K562 (cell line): ENCODE measurements around the gene NUDT22. TPM values are rescaled to one million over a fixed set of nuclear protein-coding genes. Genes with fewer than 3 reads are reported as not detected.

Experiments
- ATAC-seq: fragments of 200-7000 bp; cut with Tn5 transposase; 3 replicates; pipeline ENCODE4 v1.9.1; 2020; ENCODE audit warnings: moderate library complexity
- BruUV-seq: library from RNA; stranded (reverse); fragments of 400-500 nt; replicated peaks from 2 replicates; lab custom pipeline; 2021; lab: Mats Ljungman, UMichigan
- CTCF ChIA-PET: fragments of 300-600 bp; formaldehyde crosslinking; extraction: SDS; loops from one replicate; lab custom pipeline; 2021; ENCODE audit warnings: low intra/inter-chr PET ratio; lab: Yijun Ruan, JAX
- POLR2A ChIA-PET: fragments of 300-600, 350-650 bp; sonication (Branson Sonifier 250); formaldehyde crosslinking; extraction: SDS; loops from one replicate; lab custom pipeline; 2021; ENCODE audit warnings: antibody characterized with exemption, inconsistent platforms; lab: Yijun Ruan, JAX
- DNase-seq, 4 experiments: peaks; one replicate each; pipeline versions ENCODE4 v3.0.0 to v3.0.0-alpha.2; 2011 to 2018; ENCODE audit warnings: low spot score in 3 of 4, mixed read lengths in 3 of 4; ENCODE audit errors: extremely low read depth in 1 of 4
- FAIRE-seq: peaks from 2 replicates; lab custom pipeline; 2011; peaks lifted over from hg19 to GRCh38; lab: Jason Lieb, UNC
- H2AFZ ChIP-seq: 2 replicates; pipeline ENCODE4 v1.6.0; 2011; ENCODE audit warnings: low read depth, low read length, control low read depth, inconsistent platforms
- H3K27ac ChIP-seq: fragments of 200-600 bp; 3 replicates; pipeline ENCODE4 v1.8.0; 2011; ENCODE audit warnings: low read depth, mild to moderate bottlenecking, control low read depth, inconsistent platforms, low read length, moderate library complexity, mixed read lengths; ENCODE audit errors: extremely low read depth
- H3K27me3 ChIP-seq, 2 experiments: fragments of 300-600 bp in 1 of 2; 2 replicates in 1 of 2; 3 replicates in 1 of 2; pipeline versions ENCODE4 v1.6.0 to v1.8.0; 2011; ENCODE audit warnings: inconsistent platforms in 2 of 2, low read length in 2 of 2, mild to moderate bottlenecking in 1 of 2, mixed read lengths in 1 of 2, moderate library complexity in 1 of 2; ENCODE audit not compliant: control insufficient read depth in 2 of 2, insufficient read depth in 2 of 2
- H3K36me3 ChIP-seq: fragments of 300-600 bp; 3 replicates; pipeline ENCODE4 v1.8.0; 2011; ENCODE audit warnings: mild to moderate bottlenecking, low read length, inconsistent platforms; ENCODE audit not compliant: control insufficient read depth, insufficient read depth
- H3K4me1 ChIP-seq, 2 experiments: fragments of 200-600 bp in 1 of 2; replicated peaks in 1 of 2; 2 replicates in 1 of 2; 3 replicates in 1 of 2; pipeline versions ENCODE4 v1.5.1 to v1.8.0; 2011; ENCODE audit warnings: inconsistent platforms in 2 of 2, low read length in 2 of 2, mild to moderate bottlenecking in 1 of 2, mixed read lengths in 1 of 2, moderate library complexity in 1 of 2; ENCODE audit not compliant: control insufficient read depth in 2 of 2, insufficient read depth in 2 of 2
- H3K4me2 ChIP-seq: 2 replicates; pipeline ENCODE4 v1.6.1; 2011; ENCODE audit warnings: low read length, control low read depth, inconsistent platforms, mixed read lengths; ENCODE audit not compliant: insufficient read depth
- H3K4me3 ChIP-seq: fragments of 200-600 bp; sonication (generic), shearing (Covaris generic); 2 replicates; pipeline ENCODE4 v1.5.1; 2016; ENCODE audit warnings: control low read depth, inconsistent platforms
- H3K79me2 ChIP-seq: fragments of 200-600 bp; 3 replicates; pipeline ENCODE4 v1.8.0; 2011; ENCODE audit warnings: low read length, inconsistent platforms; ENCODE audit not compliant: control insufficient read depth, insufficient read depth
- H3K9ac ChIP-seq, 2 experiments: 2 replicates each; pipeline versions ENCODE4 v1.6.0 to v1.6.1; 2011; ENCODE audit warnings: low read depth in 2 of 2, low read length in 2 of 2, control low read depth in 1 of 2, inconsistent platforms in 1 of 2, mild to moderate bottlenecking in 1 of 2, mixed read lengths in 1 of 2; ENCODE audit not compliant: insufficient read depth in 1 of 2
- H3K9me1 ChIP-seq: one replicate; pipeline ENCODE4 v1.6.0; 2011; ENCODE audit warnings: inconsistent platforms, mild to moderate bottlenecking, low read length, moderate library complexity; ENCODE audit not compliant: control insufficient read depth, insufficient read depth
- H3K9me3 ChIP-seq: replicated peaks from 2 replicates; pipeline ENCODE4 v1.5.1; 2011; ENCODE audit warnings: low read depth, low read length, inconsistent platforms; ENCODE audit not compliant: control insufficient read depth, insufficient read depth
- H4K20me1 ChIP-seq: replicated peaks from 2 replicates; pipeline ENCODE4 v1.6.1; 2011; ENCODE audit warnings: low read length, inconsistent platforms, mixed read lengths; ENCODE audit not compliant: control insufficient read depth, insufficient read depth
- KAT7 ChIP-seq: sonication (generic); formaldehyde crosslinking; IDR thresholded peaks from 2 replicates; pipeline ENCODE4 v1.8.0; 2022; ENCODE audit warnings: missing genetic modification reagents, mild to moderate bottlenecking, borderline replicate concordance
- MAZ ChIP-seq, 2 experiments: fragments of 450-650 bp in 1 of 2; sonication (generic) in 1 of 2; formaldehyde crosslinking; IDR thresholded peaks in 1 of 2; conservative IDR thresholded peaks in 1 of 2; 2 replicates each; pipeline versions ENCODE4 v1.4.0 to v1.5.0; 2020; ENCODE audit warnings: mild to moderate bottlenecking in 1 of 2, missing genetic modification reagents in 1 of 2
- ZNF347 ChIP-seq: fragments of 450-650 bp; formaldehyde crosslinking; IDR thresholded peaks from 2 replicates; pipeline ENCODE4 v1.4.0; 2020; ENCODE audit warnings: low read depth, mild to moderate bottlenecking, moderate library complexity
- WGBS: fragments of 100-300 bp; shearing (Covaris generic); methylation state at CpG from one replicate; pipeline ENCODE4 v1.1.6; 2016; ENCODE audit warnings: low coverage, mixed read lengths; ENCODE audit not compliant: insufficient coverage; ENCODE audit errors: missing lambda C conversion rate; 5-methylcytosine and 5-hydroxymethylcytosine counted together
- in situ Hi-C: fragments of 300-500 bp; cut with MboI; formaldehyde crosslinking; loops from 4 replicates; pipeline ENCODE4 v1.15.0; 2018; ENCODE audit warnings: inconsistent platforms, mixed read lengths
- intact Hi-C: fragments of 100-400 bp; cut with micrococcal nuclease; formaldehyde crosslinking; loops from 2 replicates; pipeline ENCODE4 v1.14.2; 2022
- polyA plus RNA-seq, 8 experiments: library from polyadenylated mRNA; depleted of rRNA in 4 of 8; stranded (reverse) in 5 of 8; unstranded in 3 of 8; fragments of >200 nt; fragmentation: Nextera tagmentation in 2 of 8; fragmentation: Illumina TruSeq in 1 of 8; extraction: Ambion mirVana in 2 of 8; extraction: Trizol in 1 of 8; gene quantifications; 2 replicates each; pipeline versions ENCODE4 v1.2.1 to v1.2.3, GENCODE V29; 2011 to 2014; ENCODE audit warnings: inconsistent platforms in 1 of 8, missing spikeins in 1 of 8
- total RNA-seq, 7 experiments: library from RNA; depleted of rRNA in 6 of 7; stranded (reverse); fragments of >200 nt in 6 of 7; fragmentation: Illumina TruSeq in 2 of 7; extraction: Trizol in 2 of 7; gene quantifications; 2 replicates each; pipeline versions ENCODE4 v1.2.1 to v1.2.3, GENCODE V29; 2011 to 2021; ENCODE audit warnings: low replicate concordance in 1 of 7
- TF ChIP-seq, protein P1 (sequence below): fragments of 200-800 bp; sonication (Bioruptor generic); IDR thresholded peaks from 2 replicates; pipeline ENCODE4 v1.6.1; 2016; ENCODE audit warnings: missing genetic modification characterization, missing compliant biosample characterization

NUDT22 gene
- total and polyA plus RNA-seq, 9 of the 15 experiments (the other 6 are each of a cell fraction or from before 2014, with no cell fraction given), result 6.3 to 92.6 (median 37.4) TPM

DNA sequence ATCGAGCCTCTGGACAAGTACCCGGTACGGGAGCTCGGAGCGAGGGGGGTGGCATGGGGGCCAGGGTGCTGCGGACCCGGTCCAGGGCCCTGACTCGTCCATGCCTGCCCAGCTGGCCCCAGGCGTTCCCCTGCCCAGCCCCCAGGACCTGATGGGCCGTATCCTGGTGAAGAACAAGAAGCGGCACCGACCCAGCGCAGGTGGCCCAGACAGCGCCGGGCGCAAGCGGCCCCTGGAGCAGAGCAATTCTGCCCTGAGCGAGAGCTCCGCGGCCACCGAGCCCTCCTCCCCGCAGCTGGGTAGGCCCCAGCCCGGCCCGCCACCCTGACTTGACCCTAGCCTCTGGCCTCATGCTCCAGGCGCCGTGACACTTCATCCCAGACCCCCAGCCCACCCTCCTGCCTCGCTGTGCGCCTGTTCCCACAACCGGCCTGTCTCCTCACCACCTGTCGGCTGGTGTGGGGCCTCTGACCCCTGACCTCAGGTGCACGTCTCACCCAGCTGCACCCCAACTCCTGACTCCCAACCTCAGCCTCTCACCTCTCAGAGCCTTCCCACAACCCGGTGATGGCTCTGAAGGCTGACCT, 33.0 kb downstream of the NUDT22 start (continued):
- TF ChIP-seq MAZ (CRISPR knock-in tag; conservative IDR thresholded peaks at IDR 0.05 in 1 of 2, IDR thresholded peaks at IDR 0.05 in 1 of 2) (no peak), ZNF347 (CRISPR knock-in tag) (no peak), KAT7 (CRISPR knock-in tag) (no peak)
- TF ChIP-seq, all 486 proteins: peak for 0

DNA sequence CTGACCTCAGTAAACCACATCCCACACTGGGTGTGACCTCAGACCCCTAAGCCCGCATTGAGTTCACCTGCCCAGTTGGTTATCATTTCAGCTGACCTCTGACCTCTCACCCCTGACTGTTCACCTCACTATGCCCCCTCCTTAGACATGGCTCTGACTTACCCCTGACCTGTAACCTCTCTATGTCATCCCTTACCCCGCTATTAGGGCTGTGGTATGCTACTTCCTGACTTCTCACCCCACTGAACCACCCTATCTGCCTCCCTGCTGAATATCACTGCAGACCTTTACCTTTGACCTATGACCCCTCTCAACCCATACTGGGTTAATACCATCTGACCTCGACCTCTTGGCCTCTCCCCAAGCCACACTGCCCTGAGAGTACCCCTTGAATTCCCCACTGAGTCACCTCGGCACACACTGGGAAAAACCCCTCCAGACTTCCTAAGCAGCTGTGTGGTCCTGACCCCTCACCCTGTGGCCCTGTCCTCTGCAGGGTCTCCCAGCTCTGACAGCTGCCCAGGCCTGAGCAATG, 33.5 kb downstream of the NUDT22 start:
- POLR2A ChIA-PET, result no interaction called here
- Histone ChIP-seq H3K9me1 (no peaks in the 10 kb centered on the region), H3K36me3 (peaks cover 92% of the 10 kb centered on the region), H3K79me2 (no peaks in the 10 kb centered on the region), H4K20me1 (0 out of 2 replicates have a peak, but pooled peaks cover 4% of the 10 kb centered on the region), H3K4me1 (peaks cover 0 to 57% of the 10 kb centered on the region in 2 experiments; a peak in 2 of 5 replicates), H3K4me3 (no peak overlapping the region), H3K9ac (no peak overlapping the region), H3K4me2 (no peak overlapping the region), H3K27me3 (no peaks in the 10 kb centered on the region), H3K27ac (no peak overlapping the region), H3K9me3 (no peaks in the 10 kb centered on the region), H2AFZ (no peak overlapping the region)
- FAIRE-seq (no peak), DNase-seq (peak in 2 of 4 experiments; percentile 24 to 36), ATAC-seq (no peak; the same call in 2 of the 3 replicates)
- CTCF ChIA-PET, result no interaction called here
- intact Hi-C loops (no loop called here), in situ Hi-C loops (no loop called here)
- no TSS peak for BruUV-seq
- WGBS, result 60% methylated on average over 4 of the region's 4 CpGs
- TF ChIP-seq, protein P1, sequence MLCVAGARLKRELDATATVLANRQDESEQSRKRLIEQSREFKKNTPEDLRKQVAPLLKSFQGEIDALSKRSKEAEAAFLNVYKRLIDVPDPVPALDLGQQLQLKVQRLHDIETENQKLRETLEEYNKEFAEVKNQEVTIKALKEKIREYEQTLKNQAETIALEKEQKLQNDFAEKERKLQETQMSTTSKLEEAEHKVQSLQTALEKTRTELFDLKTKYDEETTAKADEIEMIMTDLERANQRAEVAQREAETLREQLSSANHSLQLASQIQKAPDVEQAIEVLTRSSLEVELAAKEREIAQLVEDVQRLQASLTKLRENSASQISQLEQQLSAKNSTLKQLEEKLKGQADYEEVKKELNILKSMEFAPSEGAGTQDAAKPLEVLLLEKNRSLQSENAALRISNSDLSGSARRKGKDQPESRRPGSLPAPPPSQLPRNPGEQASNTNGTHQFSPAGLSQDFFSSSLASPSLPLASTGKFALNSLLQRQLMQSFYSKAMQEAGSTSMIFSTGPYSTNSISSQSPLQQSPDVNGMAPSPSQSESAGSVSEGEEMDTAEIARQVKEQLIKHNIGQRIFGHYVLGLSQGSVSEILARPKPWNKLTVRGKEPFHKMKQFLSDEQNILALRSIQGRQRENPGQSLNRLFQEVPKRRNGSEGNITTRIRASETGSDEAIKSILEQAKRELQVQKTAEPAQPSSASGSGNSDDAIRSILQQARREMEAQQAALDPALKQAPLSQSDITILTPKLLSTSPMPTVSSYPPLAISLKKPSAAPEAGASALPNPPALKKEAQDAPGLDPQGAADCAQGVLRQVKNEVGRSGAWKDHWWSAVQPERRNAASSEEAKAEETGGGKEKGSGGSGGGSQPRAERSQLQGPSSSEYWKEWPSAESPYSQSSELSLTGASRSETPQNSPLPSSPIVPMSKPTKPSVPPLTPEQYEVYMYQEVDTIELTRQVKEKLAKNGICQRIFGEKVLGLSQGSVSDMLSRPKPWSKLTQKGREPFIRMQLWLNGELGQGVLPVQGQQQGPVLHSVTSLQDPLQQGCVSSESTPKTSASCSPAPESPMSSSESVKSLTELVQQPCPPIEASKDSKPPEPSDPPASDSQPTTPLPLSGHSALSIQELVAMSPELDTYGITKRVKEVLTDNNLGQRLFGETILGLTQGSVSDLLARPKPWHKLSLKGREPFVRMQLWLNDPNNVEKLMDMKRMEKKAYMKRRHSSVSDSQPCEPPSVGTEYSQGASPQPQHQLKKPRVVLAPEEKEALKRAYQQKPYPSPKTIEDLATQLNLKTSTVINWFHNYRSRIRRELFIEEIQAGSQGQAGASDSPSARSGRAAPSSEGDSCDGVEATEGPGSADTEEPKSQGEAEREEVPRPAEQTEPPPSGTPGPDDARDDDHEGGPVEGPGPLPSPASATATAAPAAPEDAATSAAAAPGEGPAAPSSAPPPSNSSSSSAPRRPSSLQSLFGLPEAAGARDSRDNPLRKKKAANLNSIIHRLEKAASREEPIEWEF (CRISPR knock-in tag), result no peak
